Karpas-422 (cell line): ENCODE results near the gene HIGD1A. TPM values are rescaled to one million over a fixed set of nuclear protein-coding genes. Genes with fewer than 3 reads are reported as not detected.

ENCODE experiments used
- DNase-seq: peaks from one replicate; pipeline ENCODE4 v3.0.0-alpha.2; 2015
- H2AFZ ChIP-seq: fragments of 200-600 bp; sonication (generic); 2 replicates; pipeline ENCODE4 v1.6.1; 2014; ENCODE audit warnings: antibody characterized with exemption, low read length, mixed read lengths
- H3K27ac ChIP-seq: fragments of 200-600 bp; sonication (generic); 2 replicates; pipeline ENCODE4 v1.5.1; 2014; ENCODE audit warnings: mild to moderate bottlenecking, low read length, moderate library complexity
- H3K27me3 ChIP-seq: fragments of 200-600 bp; sonication (generic); 2 replicates; pipeline ENCODE4 v1.6.1; 2014; ENCODE audit warnings: low read length, mixed read lengths
- H3K36me3 ChIP-seq: fragments of 200-600 bp; sonication (generic); 2 replicates; pipeline ENCODE4 v1.6.1; 2014; ENCODE audit warnings: low read length, mixed read lengths; ENCODE audit not compliant: insufficient read depth
- H3K4me1 ChIP-seq: fragments of 200-600 bp; sonication (generic); 2 replicates; pipeline ENCODE4 v1.6.1; 2014; ENCODE audit warnings: mild to moderate bottlenecking, low read length, mixed read lengths
- H3K4me2 ChIP-seq: fragments of 200-600 bp; sonication (generic); 2 replicates; pipeline ENCODE4 v1.6.1; 2014; ENCODE audit warnings: low read length, low read depth, mild to moderate bottlenecking; ENCODE audit not compliant: poor library complexity, severe bottlenecking
- H3K4me3 ChIP-seq: fragments of 200-600 bp; sonication (generic); 2 replicates; pipeline ENCODE4 v1.5.1; 2014; ENCODE audit warnings: mild to moderate bottlenecking, antibody characterized with exemption, low read length, mixed read lengths
- H3K79me2 ChIP-seq: fragments of 200-600 bp; sonication (generic); 2 replicates; pipeline ENCODE4 v1.6.1; 2014; ENCODE audit warnings: mild to moderate bottlenecking, low read length, mixed read lengths
- H3K9ac ChIP-seq: fragments of 200-600 bp; sonication (generic); 2 replicates; pipeline ENCODE4 v1.6.0; 2014; ENCODE audit warnings: low read length
- H3K9me2 ChIP-seq: fragments of 200-600 bp; sonication (generic), shearing (Covaris generic); replicated peaks from 2 replicates; pipeline ENCODE4 v1.6.0; 2014; ENCODE audit warnings: mild to moderate bottlenecking, low read length, moderate library complexity; ENCODE audit not compliant: insufficient read depth
- H3K9me3 ChIP-seq: fragments of 300-700, 200-600 bp; sonication (generic); 2 replicates; pipeline ENCODE4 v1.6.1; 2014; ENCODE audit warnings: low read length, mixed read lengths
- H4K20me1 ChIP-seq: fragments of 200-600 bp; sonication (generic); 2 replicates; pipeline ENCODE4 v1.6.1; 2014; ENCODE audit warnings: mild to moderate bottlenecking, antibody characterized with exemption, low read length, low read depth; ENCODE audit not compliant: insufficient read depth
- total RNA-seq: library from RNA; depleted of rRNA; stranded (reverse); fragments of >200 nt; shearing (Covaris generic); gene quantifications from 2 replicates; pipeline ENCODE4 v1.2.3, GENCODE V29; 2014; ENCODE audit warnings: low replicate concordance

The HIGD1A gene
- total RNA-seq, 1 experiment from 2014 or later, result 207 TPM

DNA sequence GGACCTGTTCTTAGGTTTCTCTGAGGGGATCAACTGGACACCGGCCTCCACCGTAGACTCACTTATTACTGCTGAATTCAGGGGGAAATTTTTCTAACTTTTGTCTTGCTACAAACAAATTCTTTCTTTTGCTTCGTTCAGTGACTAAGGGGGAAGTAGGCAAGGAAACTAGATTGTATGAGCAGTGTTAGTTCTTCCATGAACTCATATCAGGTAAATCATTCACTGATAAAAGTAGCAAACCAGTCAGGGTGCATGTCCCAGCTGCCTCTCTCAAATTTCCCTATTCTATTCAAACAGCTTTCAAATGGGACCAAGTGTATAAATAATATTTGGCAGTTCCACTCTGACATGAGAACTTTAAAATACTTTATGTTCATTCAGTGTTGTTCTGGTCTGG, 23.9 kb downstream of the HIGD1A start:
- Histone ChIP-seq H3K9ac (no peak overlapping the region), H3K4me1 (no peaks in the 10 kb centered on the region), H3K27ac (no peak overlapping the region), H3K9me3 (no peaks in the 10 kb centered on the region), H4K20me1 (peaks cover 6% of the 10 kb centered on the region), H3K9me2 (no peaks in the 10 kb centered on the region), H3K27me3 (no peaks in the 10 kb centered on the region), H3K4me2 (no peak overlapping the region), H3K36me3 (peaks cover 24% of the 10 kb centered on the region; the same call in 1 of the 2 replicates), H3K79me2 (peaks cover 21% of the 10 kb centered on the region), H2AFZ (no peak overlapping the region), H3K4me3 (no peak overlapping the region)
- no peak for DNase-seq

DNA sequence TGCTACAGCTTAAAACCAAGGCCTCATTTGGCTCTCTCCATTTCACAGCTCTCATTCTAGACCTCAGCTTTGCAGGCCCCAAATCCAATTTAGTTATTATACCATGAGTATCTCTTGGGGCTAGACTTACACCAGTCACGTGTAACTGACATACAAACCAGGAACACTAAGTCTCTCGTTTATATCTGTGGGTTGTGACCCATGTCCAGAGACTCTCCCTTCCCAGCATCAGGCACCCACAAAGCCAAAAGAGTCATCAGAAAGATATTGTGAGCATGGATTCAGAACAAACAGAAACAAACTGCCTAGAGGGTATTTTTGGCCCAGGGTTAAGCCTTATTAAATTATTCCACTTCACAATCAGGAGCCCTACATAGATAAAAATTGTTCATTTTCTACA, 25.6 kb downstream of the HIGD1A start:
- Histone ChIP-seq H2AFZ (no peak overlapping the region), H3K9me3 (no peaks in the 10 kb centered on the region), H4K20me1 (peaks cover 6% of the 10 kb centered on the region), H3K4me2 (no peak overlapping the region), H3K36me3 (peaks cover 20% of the 10 kb centered on the region; the same call in 1 of the 2 replicates), H3K27me3 (no peaks in the 10 kb centered on the region), H3K9me2 (no peaks in the 10 kb centered on the region), H3K9ac (no peak overlapping the region), H3K79me2 (peaks cover 17% of the 10 kb centered on the region), H3K27ac (no peak overlapping the region), H3K4me1 (peaks cover 5% of the 10 kb centered on the region), H3K4me3 (no peak overlapping the region)
- DNase-seq, result no peak

DNA sequence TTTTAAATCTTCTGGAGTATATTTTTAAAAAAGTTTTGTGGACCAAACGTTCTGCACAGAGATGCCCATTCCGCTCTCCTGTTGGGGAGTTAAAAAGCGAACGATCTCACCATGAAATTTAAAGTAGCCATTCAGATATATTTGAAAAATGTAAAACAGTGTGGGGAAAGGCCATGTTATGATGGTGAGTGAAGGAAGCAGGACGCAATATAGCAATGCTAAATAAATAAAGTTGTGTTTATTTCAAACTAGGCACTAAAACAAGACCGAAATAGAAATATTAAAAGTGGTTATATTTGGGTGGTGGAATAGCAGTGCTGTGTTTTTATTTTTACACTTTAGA, 30.9 kb downstream of the HIGD1A start:
- Histone ChIP-seq H4K20me1 (no peaks in the 10 kb centered on the region), H3K4me3 (peak overlapping the region; percentile 70), H2AFZ (peak overlapping the region; percentile 98), H3K4me1 (peaks cover 17% of the 10 kb centered on the region), H3K27me3 (no peaks in the 10 kb centered on the region), H3K36me3 (no peaks in the 10 kb centered on the region), H3K79me2 (no peaks in the 10 kb centered on the region), H3K9me3 (0 out of 2 replicates have a peak, but pooled peaks cover 2% of the 10 kb centered on the region), H3K9ac (peak overlapping the region; percentile 68), H3K9me2 (no peaks in the 10 kb centered on the region), H3K4me2 (peak overlapping the region; percentile 93), H3K27ac (peak overlapping the region; percentile 68; the same call in 1 of the 2 replicates)
- DNase-seq, result no peak

DNA sequence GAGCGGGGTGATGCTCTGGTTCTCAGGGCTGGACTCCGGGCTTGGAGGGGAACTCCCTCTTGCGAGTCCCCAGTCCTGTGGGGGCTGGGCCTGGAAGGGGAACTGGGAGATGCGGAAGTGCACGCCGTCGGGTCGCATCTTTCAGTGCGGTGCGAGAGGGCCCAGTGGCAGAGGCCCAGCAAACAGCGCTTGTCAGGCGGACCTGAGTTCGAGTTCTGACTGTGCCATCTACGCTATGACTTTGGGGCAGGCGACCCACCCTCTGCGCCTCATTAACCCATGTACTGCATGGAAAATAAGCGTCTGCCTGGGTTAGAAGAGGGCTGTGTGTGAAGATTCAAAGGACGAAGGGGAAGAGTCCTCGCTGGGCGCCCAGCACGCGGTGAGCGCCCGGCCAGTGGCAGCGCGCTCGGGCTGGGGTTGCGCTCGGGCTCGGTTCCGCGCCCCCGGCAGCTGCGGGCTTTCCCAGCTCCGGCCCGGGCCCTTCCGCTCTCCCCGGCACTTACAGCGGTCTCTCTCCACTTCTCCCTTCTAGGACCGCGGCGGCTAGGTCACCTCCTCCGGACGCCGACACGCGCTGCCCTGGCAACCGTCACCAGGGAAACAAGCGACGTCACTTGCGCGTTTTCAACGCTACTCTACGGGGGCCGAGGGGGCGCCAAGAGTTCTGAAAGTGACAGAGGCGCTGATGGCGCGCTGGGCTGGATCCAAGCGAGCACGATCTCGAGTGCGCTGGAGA, 31.5 kb downstream of the HIGD1A start, which contains the start of gene CCDC13:
Gene CCDC13 (minus strand): TSS at position 584 of the 739 bp plus-strand sequence. CDS start 14,908 bp downstream, outside the sequence.
- Histone ChIP-seq H3K9ac (peak within 1 kb of the TSS; percentile 68), H3K4me2 (peak within 1 kb of the TSS; percentile 93), H3K36me3 (no peaks in the 10 kb centered on the region), H4K20me1 (no peaks in the 10 kb centered on the region), H3K9me3 (0 out of 2 replicates have a peak, but pooled peaks cover 2% of the 10 kb centered on the region), H2AFZ (peak within 1 kb of the TSS; percentile 98), H3K4me3 (peak within 1 kb of the TSS; percentile 70), H3K27me3 (no peaks in the 10 kb centered on the region), H3K9me2 (no peaks in the 10 kb centered on the region), H3K79me2 (no peaks in the 10 kb centered on the region), H3K4me1 (peaks cover 17% of the 10 kb centered on the region), H3K27ac (peak within 1 kb of the TSS; percentile 68; the same call in 1 of the 2 replicates)
- DNase-seq, result peak; percentile 98

DNA sequence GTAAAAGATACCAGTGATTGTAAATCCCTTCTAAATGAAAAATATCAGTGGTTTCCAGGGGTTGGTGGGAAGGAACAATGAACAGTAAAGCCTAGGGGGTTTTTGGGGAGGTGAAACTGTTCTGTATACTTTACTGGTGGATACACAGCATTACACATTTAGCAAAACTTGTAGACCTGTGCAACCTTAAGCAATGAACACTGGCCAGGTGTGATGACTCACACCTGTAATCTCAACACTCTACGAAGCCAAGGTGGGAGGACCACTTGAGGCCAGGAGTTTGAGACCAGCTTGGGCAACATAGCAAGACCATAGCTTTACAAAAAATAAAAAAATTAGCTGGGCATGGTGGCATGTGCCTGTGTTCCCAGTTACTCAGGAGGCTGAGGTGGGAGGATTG, 33.0 kb downstream of the HIGD1A start:
- Histone ChIP-seq H3K79me2 (no peaks in the 10 kb centered on the region), H3K4me2 (no peak overlapping the region), H3K9ac (no peak overlapping the region), H3K4me1 (peaks cover 17% of the 10 kb centered on the region), H3K9me2 (no peaks in the 10 kb centered on the region), H3K4me3 (no peak overlapping the region), H4K20me1 (no peaks in the 10 kb centered on the region), H3K9me3 (0 out of 2 replicates have a peak, but pooled peaks cover 2% of the 10 kb centered on the region), H2AFZ (no peak overlapping the region), H3K27me3 (no peaks in the 10 kb centered on the region), H3K27ac (no peak overlapping the region), H3K36me3 (no peaks in the 10 kb centered on the region)
- no peak for DNase-seq

DNA sequence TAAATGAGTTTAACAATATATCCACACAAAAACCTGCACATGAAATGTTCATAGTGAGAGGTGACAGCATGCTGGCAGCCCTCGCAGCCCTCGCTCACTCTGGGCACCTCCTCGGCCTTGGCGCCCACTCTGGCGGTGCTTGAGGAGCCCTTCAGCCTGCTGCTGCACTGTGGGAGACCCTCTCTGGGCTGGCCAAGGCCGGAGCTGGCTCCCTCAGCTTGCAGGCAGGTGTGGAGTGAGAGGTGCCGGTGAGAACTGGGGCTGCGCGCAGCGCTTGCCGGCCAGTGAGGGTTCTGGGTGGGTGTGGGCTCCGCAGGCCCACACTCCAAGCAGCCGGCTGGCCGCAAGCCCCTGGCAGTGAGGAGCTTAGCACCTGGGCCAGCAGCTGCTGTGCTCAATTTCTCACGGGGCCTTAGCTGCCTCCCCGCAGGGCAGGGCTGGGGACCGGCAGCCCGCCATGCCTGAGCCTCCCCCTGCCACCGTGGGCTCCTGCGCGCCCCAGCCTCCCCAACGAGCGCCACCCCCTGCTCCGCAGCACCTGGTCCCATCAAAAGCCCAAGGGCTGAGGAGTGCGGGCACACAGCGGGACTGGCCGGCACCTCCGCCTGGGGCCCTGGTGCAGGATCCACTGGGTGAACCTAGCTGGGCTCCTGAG, 34.7 kb downstream of the HIGD1A start:
- Histone ChIP-seq H3K36me3 (no peaks in the 10 kb centered on the region), H3K9me2 (no peaks in the 10 kb centered on the region), H2AFZ (no peak overlapping the region)

DNA sequence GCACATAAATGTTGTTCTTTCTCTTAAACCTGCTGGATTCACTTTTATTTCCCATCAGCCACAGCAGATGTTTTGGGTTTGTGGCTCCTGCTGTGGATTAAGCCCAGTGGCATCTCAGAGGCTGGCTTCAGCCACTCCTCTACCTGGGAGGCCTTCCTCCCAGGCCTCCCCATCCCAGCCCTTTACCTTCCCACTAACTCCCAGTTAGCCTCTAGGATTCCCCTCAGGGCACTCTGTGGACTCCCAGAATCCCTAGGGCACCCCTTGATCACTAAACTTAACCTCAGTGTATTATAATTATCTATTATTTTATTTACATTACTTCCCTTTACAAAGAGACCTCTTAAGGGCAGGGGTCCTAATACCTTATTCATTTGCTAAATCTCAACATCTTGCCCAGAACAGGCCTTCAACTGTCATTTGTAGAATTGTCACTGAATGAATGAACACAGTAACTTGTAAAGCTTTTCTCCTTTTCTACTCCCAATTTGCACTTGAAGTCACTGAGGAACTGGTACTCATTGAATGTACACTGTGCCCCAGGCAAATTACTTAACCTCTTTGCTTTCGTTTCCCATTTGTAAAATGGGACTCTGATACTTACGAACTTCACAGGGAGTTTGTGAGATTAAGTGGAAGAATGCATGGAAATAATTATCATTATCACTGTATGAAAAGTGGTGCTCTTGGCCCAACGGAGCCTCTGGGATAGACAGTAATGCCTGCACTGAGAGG, 39.6 kb downstream of the HIGD1A start:
- Histone ChIP-seq H2AFZ (0 out of 2 replicates have a peak overlapping the region, but pooled peaks have one; percentile 84), H3K27ac (peak overlapping the region; percentile 71), H3K9me3 (no peaks in the 10 kb centered on the region), H3K4me3 (peak overlapping the region; percentile 59), H4K20me1 (no peaks in the 10 kb centered on the region), H3K9ac (peak overlapping the region; percentile 45), H3K9me2 (no peaks in the 10 kb centered on the region), H3K4me1 (peaks cover 37% of the 10 kb centered on the region), H3K4me2 (peak overlapping the region; percentile 80), H3K27me3 (no peaks in the 10 kb centered on the region), H3K79me2 (no peaks in the 10 kb centered on the region), H3K36me3 (no peaks in the 10 kb centered on the region)
- peak; percentile 68 for DNase-seq

More for the DNA sequence above, 34.7 kb downstream of the HIGD1A start:
- Histone ChIP-seq H3K9me3 (0 out of 2 replicates have a peak, but pooled peaks cover 2% of the 10 kb centered on the region), H3K9ac (no peak overlapping the region), H3K4me3 (no peak overlapping the region), H3K4me2 (no peak overlapping the region), H3K27me3 (no peaks in the 10 kb centered on the region), H3K79me2 (no peaks in the 10 kb centered on the region), H4K20me1 (no peaks in the 10 kb centered on the region), H3K27ac (no peak overlapping the region), H3K4me1 (peaks cover 34% of the 10 kb centered on the region)
- DNase-seq, result no peak

DNA sequence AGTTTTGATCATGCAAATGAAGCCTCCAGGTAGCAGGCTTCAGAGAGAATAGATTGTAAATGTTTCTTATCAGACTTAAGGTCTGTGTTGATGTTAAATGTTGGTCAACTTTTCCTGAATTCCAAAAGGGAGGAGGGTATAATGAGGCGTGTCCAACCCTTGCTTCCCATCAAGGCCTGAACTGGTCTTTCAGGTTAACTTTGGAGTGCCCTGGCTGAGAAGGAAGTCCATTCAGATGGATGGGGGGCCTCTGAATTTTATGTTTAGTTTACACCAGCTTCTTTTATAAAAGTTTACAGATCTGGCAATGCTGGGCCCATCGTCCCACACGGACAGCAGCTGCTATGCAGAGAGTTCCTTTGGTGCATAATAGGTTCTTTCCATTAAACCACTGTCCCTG, 40.2 kb downstream of the HIGD1A start:
- H3K4me1 ChIP-seq, result peaks cover 37% of the 10 kb centered on the region
- no peaks in the 10 kb centered on the region for H3K79me2 ChIP-seq
- peak overlapping the region; percentile 80 for H3K4me2 ChIP-seq
- no peaks in the 10 kb centered on the region for H3K36me3 ChIP-seq
- H3K9ac ChIP-seq, result peak overlapping the region; percentile 45
- H3K9me3 ChIP-seq, result no peaks in the 10 kb centered on the region
- H3K27ac ChIP-seq, result peak overlapping the region; percentile 71
- H3K27me3 ChIP-seq, result no peaks in the 10 kb centered on the region
- no peak overlapping the region for H2AFZ ChIP-seq
- H3K4me3 ChIP-seq, result no peak overlapping the region
- no peak for DNase-seq
- H3K9me2 ChIP-seq, result no peaks in the 10 kb centered on the region
- no peaks in the 10 kb centered on the region for H4K20me1 ChIP-seq
